Liver (tissue), 9 donors: ENCODE data around the gene AJM1. TPM values are rescaled to one million over a fixed set of nuclear protein-coding genes. Genes with fewer than 3 reads are reported as not detected.
"Not testable (repeated sequence)": the region's sequence is repeated elsewhere in the genome, so short reads cannot be mapped to it uniquely, and the experiment has no call there.

Experiments used
- DNase-seq: peaks from one replicate; pipeline ENCODE4 v3.0.0-alpha.2; 2017; ENCODE audit warnings: low spot score
- H3K27ac ChIP-seq, 2 donors: one replicate each; pipeline ENCODE4 v1.7.0; 2013; ENCODE audit warnings: inconsistent platforms in 2 of 2, low read length in 2 of 2, control low read depth in 1 of 2, low read depth in 1 of 2, mild to moderate bottlenecking in 1 of 2
- H3K27me3 ChIP-seq, 4 donors: one replicate each; pipeline versions ENCODE4 v1.6.1 to v1.7.0; 2013; ENCODE audit warnings: low read length in 3 of 4, inconsistent platforms in 1 of 4, mild to moderate bottlenecking in 1 of 4, moderate library complexity in 1 of 4; ENCODE audit not compliant: control insufficient read depth in 4 of 4, insufficient read depth in 4 of 4
- H3K36me3 ChIP-seq, 4 donors: one replicate each; pipeline versions ENCODE4 v1.6.1 to v1.7.0; 2013; ENCODE audit warnings: low read length in 3 of 4, mild to moderate bottlenecking in 3 of 4, low read depth in 1 of 4, moderate library complexity in 1 of 4; ENCODE audit not compliant: control insufficient read depth in 4 of 4, insufficient read depth in 3 of 4
- H3K4me1 ChIP-seq, 4 donors: one replicate each; pipeline versions ENCODE4 v1.6.1 to v1.7.0; 2013; ENCODE audit warnings: low read length in 3 of 4, mild to moderate bottlenecking in 3 of 4, moderate library complexity in 1 of 4; ENCODE audit not compliant: control insufficient read depth in 4 of 4, insufficient read depth in 4 of 4
- H3K4me3 ChIP-seq, 3 donors: one replicate each; pipeline versions ENCODE4 v1.6.1 to v1.7.0; 2013; ENCODE audit warnings: low read length in 3 of 3, control low read depth in 1 of 3, low read depth in 1 of 3, mild to moderate bottlenecking in 1 of 3
- H3K9ac ChIP-seq, 2 donors: one replicate each; pipeline ENCODE4 v1.7.0; 2013; ENCODE audit warnings: low read length in 2 of 2, mild to moderate bottlenecking in 2 of 2, moderate library complexity in 2 of 2, control low read depth in 1 of 2, low read depth in 1 of 2
- H3K9me3 ChIP-seq, 4 donors: one replicate each; pipeline versions ENCODE4 v1.6.1 to v1.7.0; 2013; ENCODE audit warnings: low read length in 3 of 4; ENCODE audit not compliant: control insufficient read depth in 4 of 4
- FOXA1 ChIP-seq: IDR thresholded peaks from 2 replicates; pipeline ENCODE4 v1.6.1; 2016; ENCODE audit warnings: antibody characterized with exemption
- FOXA2 ChIP-seq: IDR thresholded peaks from 2 replicates; pipeline ENCODE4 v1.6.1; 2016; ENCODE audit warnings: antibody characterized with exemption
- GABPA ChIP-seq, 2 donors: IDR thresholded peaks in 1 of 2; conservative IDR thresholded peaks in 1 of 2; 2 replicates each; pipeline ENCODE4 v1.6.1; 2016; ENCODE audit warnings: antibody characterized with exemption in 2 of 2, mild to moderate bottlenecking in 1 of 2, moderate library complexity in 1 of 2
- HNF4A ChIP-seq, 2 donors: conservative IDR thresholded peaks; 2 replicates each; pipeline ENCODE4 v1.6.1; 2016; ENCODE audit warnings: antibody characterized with exemption in 2 of 2, mild to moderate bottlenecking in 2 of 2
- HNF4G ChIP-seq: IDR thresholded peaks from 2 replicates; pipeline ENCODE4 v1.6.1; 2016; ENCODE audit warnings: antibody characterized with exemption
- MAX ChIP-seq: IDR thresholded peaks from 2 replicates; pipeline ENCODE4 v1.6.1; 2016; ENCODE audit warnings: antibody characterized with exemption
- RAD21 ChIP-seq, 2 donors: IDR thresholded peaks; 2 replicates each; pipeline ENCODE4 v1.6.1; 2016; ENCODE audit warnings: antibody characterized with exemption in 2 of 2, mild to moderate bottlenecking in 2 of 2
- RXRA ChIP-seq, 2 donors: IDR thresholded peaks; 2 replicates each; pipeline ENCODE4 v1.6.1; 2017 to 2018; ENCODE audit warnings: antibody characterized with exemption in 2 of 2, mild to moderate bottlenecking in 1 of 2
- SP1 ChIP-seq: IDR thresholded peaks from 2 replicates; pipeline ENCODE4 v1.6.1; 2018; ENCODE audit warnings: antibody characterized with exemption, mild to moderate bottlenecking
- WGBS: extraction: QIAGEN DNeasy Blood & Tissue Kit; methylation state at CpG from one replicate; pipeline ENCODE4 v1.1.7; 2013; 5-methylcytosine and 5-hydroxymethylcytosine counted together
- polyA plus RNA-seq, 2 donors: library from polyadenylated mRNA; stranded (reverse) in 1 of 2; unstranded in 1 of 2; fragments of 200-250 nt in 1 of 2; fragments of >200 nt in 1 of 2; fragmentation: Nextera tagmentation in 1 of 2; extraction: Ambion mirVana in 1 of 2; gene quantifications; one replicate each; pipeline versions ENCODE4 v1.2.1 to v1.2.3, GENCODE V29; 2013 to 2015
- total RNA-seq, 2 donors: library from RNA; depleted of rRNA; stranded (reverse); fragments of >200 nt; gene quantifications; one replicate each; pipeline ENCODE4 v1.2.3, GENCODE V29; 2014
- donor health status: healthy.
- donor health status: healthy.
- donor health status: healthy.
- donor health status: healthy.
- donor health status: healthy.

AJM1 gene
- total and polyA plus RNA-seq, 4 donors: 0.56 to 2.3 (median 0.82) TPM

GRCh38 chr9:136882109-136882946 lies 40.0 kb downstream of the AJM1 start (continued):
- TF ChIP-seq RXRA (IDR thresholded peaks at IDR 0.05): peak; percentile 74 to 88

DNA sequence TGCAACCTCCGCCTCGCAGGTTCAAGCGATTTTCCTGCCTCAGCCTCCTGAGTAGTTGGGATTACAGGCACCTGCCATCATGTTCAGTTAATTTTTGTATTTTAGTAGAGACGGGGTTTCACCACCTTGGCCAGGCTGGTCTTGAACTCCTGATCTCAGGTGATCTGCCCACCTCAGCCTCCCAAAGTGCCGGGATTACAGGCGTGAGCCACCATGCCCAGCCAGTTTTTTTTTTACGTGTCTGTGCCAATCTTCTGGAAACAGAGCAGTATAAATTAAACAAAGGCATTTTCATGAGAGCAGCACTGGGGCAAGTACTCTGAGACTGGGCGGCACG lies 40.6 kb downstream of the AJM1 start:
- H3K4me3 ChIP-seq, H3K36me3 ChIP-seq, H3K9me3 ChIP-seq, H3K27me3 ChIP-seq, DNase-seq: not testable (repeated sequence)
- H3K4me1 ChIP-seq: peaks cover 13 to 36% (median 20%) of the 10 kb centered on the region in 4 donors
- WGBS: 42% methylated on average over 9 of the region's 9 CpGs
- H3K27ac ChIP-seq: peak overlapping the region; percentile 48 to 71
- H3K9ac ChIP-seq: peak overlapping the region in 1 of 2 donors; percentile 14
- TF ChIP-seq RXRA (IDR thresholded peaks at IDR 0.05) (peak in 1 of 2 donors; percentile 3), RAD21 (IDR thresholded peaks at IDR 0.05) (peak in 1 of 2 donors; percentile 1)

GRCh38 chr9:136883670-136884069 lies 41.4 kb downstream of the AJM1 start:
- not testable (repeated sequence) for H3K4me3 ChIP-seq, H3K9me3 ChIP-seq, H3K36me3 ChIP-seq, H3K27ac ChIP-seq, DNase-seq, H3K9ac ChIP-seq, H3K27me3 ChIP-seq
- peak in 1 of 2 donors; percentile 8 for TF ChIP-seq RXRA (IDR thresholded peaks at IDR 0.05)
- WGBS: 60% methylated on average over 10 of the region's 10 CpGs
- peaks cover 16 to 36% (median 25%) of the 10 kb centered on the region in 4 donors for H3K4me1 ChIP-seq

GRCh38 chr9:136885950-136886578 lies 43.8 kb downstream of the AJM1 start, which contains the start of gene TRAF2:
Gene TRAF2 (plus strand): TSS chr9:136886516. CDS start chr9:136898741, 12,225 bp downstream.
- TF ChIP-seq SP1 (peak; percentile 100), HNF4G (no peak), MAX (no peak), FOXA1 (no peak), HNF4A (conservative IDR thresholded peaks at IDR 0.05) (no peak), GABPA (IDR thresholded peaks at IDR 0.05 in 1 of 2, conservative IDR thresholded peaks at IDR 0.05 in 1 of 2) (peak in 1 of 2 donors; percentile 46), FOXA2 (no peak)
- peak within 1 kb of the TSS; percentile 90 to 94 for H3K27ac ChIP-seq

More at GRCh38 chr9:136885950-136886578, 43.8 kb downstream of the AJM1 start, which contains the start of gene TRAF2:
- H3K9ac ChIP-seq: peak within 1 kb of the TSS; percentile 63 to 92
- DNase-seq: peak; percentile 99
- peak within 1 kb of the TSS; percentile 63 to 91 (median 76) for H3K4me3 ChIP-seq
- H3K9me3 ChIP-seq: no peaks in the 10 kb centered on the region
- no peaks in the 10 kb centered on the region for H3K27me3 ChIP-seq
- H3K36me3 ChIP-seq: peaks cover 0 to 1% (median 0%) of the 10 kb centered on the region in 4 donors
- H3K4me1 ChIP-seq: peaks cover 16 to 36% (median 27%) of the 10 kb centered on the region in 4 donors
- WGBS: under 1% methylated on average over 88 of the region's 88 CpGs
